GM18498 (cell line): ENCODE results near the gene GMDS.

Source experiments
- ATAC-seq: cut with Tn5 transposase; IDR thresholded peaks from one replicate; pipeline ENCODE4 v1.9.1; 2021; ENCODE audit warnings: mild to moderate bottlenecking, moderate library complexity; ENCODE audit not compliant: unreplicated experiment

Gene GMDS

DNA sequence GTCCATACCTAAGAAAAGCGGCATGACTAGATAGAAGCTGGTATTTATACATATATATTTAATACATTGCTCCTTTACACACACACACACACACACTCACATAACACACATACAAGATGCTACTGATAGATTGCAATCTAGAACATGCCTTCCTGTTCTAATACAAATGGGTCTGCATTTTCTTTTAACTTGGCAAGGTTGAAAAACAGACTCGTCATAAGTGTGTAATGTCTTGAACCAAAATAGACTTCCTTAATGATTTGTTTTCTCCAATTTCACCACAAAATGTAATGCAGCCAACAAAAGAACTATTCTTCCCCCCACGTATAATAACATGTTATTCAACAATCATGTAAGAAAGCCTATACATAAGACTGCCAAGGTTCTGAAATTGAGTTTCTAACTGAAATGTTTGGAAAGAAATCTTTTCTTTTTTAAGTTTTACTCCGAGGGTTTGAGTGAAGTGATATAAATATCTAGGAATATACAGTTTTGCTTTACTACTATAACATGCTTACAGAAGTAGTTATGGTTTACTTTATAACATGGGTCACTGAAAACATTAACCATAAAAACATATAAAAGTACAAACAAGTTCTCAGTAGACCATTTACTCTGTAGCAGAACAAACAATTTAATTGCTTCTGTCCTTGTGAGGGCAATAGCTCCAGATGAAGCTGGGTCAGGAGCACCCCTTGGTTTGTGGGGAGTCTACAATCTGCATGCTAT lies 428.2 kb downstream of the GMDS start:
- ATAC-seq = no peak

DNA sequence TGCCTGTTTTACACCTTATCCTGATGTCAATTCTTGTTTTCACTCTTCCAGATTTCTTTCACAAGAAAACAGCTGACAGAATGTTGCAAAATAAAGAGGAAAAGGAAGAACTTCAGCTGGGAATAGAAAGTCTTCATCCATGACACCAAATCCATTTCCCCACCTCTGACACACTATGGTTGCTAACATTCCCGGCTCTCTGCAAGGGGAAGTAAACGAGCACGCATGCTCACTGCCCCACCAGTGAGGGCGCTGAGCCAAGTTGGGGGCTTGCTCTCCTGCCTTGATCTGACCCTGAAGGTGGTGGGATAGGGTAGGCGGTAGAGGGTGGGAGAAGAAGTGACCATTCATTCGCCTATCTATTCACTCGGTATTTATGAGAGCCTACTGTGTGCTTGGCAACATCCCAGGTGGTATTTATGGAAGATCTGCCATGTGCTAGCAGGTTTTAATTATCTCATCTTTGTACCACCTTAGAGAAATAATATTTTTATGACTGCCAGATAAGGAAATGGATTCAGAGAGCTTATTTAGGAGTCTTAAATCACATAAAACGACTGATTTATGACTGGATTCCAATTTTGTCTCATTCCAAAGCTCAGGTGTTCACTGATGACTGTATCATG lies 429.5 kb downstream of the GMDS start:
- ATAC-seq = no peak

DNA sequence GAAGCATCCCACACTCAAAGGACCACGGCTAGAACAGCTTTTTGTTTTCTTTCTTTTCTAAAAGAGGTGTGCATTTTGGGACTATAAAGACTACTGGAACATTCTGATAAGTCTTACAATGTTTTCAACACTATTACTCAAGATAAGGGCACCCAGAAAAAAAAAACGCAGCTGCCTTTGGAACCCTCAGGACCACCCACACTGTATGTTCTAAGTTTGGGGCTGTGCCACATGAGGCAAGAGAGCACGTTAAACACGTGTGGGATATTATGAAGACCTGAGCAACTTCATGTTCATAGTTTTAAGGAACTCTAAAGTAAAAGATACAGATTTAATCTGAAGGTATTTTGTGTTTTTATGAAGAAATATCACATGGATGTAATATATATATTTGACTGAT lies 431.1 kb downstream of the GMDS start:
- ATAC-seq = no peak

DNA sequence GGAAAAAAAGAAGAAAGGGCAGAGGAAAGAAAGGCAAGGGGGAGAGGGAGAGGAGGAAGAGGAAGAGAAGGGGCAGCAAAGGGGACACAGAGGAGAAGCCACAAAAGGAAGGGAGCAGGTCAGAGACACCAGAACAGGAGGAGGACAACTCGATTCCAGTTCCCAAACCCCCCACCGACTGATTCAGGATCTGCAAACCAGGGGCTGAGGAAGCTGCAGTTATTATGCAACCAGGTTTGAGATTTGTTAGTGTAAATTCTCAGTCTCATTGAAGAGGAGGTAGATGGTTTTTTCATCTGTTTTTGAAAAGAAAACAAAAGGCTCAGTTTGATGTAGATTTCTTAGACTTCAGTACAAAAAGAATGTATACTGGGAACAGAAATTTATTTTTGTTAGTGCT lies 432.9 kb downstream of the GMDS start:
- ATAC-seq = no peak

DNA sequence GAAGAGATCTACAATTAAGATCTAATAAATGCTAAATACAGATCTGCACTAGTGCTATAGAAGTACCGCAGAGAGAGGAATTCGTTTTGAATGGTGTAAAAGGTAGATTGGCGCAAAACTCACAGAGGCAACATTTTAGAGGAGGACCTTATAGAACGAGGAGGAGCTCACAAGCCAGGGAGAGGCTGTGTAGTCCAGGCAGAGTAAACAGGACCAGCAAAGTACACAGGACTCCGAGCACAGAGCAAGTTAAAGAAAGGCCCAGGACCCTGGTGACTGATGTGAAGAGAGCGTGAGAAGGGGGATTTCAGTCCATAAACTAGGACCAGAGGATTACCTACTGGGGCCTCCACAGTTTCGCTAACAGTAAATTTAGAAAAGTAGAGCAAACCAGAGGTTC lies 433.4 kb downstream of the GMDS start:
- ATAC-seq = no peak

DNA sequence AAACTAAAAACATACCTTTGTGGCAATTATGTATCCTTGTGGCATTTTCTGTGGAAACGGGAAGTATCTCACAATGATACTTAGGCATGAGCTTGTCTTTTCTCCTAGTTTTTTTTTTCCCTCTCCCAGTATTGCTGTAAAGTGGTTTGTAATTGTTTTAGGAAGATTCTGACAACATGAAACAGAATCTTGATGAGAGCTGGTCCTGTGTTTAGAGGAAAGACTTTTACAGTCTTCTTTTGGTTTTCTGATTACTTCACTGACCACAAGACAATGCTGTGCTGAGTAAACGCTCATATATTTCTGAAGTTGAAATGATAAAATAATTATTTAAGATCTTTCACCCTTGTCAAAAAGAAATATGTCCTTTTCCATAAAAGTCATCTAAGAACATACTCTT lies 434.5 kb downstream of the GMDS start:
- no peak for ATAC-seq

DNA sequence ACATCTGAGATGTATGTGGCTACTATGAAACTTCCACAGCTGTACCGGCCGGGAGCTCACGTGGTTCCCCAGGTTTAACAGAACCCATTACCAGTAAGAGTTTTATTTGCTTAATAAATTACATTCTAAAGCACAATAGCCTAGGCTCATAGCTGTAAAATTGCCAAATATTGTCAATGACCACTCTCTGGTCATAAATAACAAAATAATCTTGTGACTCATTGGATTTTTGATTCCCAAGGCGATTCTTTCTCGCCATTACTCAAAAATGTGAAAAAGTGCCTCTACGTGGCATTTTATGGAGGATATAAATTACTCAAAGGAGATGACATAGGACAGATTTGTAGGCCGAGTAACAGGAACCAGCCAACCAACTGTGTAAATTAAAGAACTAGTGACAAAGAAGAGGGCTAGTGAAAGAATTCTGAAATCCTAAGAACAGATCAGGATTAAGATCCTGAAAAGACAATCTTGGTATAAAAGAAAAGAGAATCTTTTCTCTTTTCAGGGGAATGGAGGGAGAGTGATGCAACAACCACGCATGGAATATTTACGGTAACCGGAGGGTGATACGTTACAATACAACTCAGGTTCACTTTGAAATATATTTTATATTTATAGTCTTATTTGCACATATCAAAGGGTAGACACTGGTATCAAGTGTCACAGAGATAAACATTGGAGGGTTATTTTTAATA lies 436.0 kb downstream of the GMDS start:
- no peak for ATAC-seq

DNA sequence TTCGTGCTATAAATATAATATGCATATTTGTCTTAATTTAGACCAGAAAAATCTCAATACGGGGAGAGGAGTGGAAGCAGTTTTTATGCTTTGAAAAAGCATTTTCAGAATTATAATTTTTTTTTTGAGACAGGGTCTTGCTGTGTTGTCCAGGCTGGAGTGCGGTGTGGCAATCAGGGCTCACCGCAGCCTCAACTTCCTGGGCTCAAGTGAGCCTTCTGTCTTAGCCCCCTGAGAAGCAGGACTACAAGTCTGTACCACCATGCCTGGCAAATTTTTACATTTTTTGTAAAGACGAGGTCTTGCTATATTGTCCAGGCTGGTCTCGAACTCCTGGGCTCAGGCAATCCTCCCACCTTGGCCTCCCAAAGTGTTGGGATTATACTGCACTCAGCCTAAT lies 438.5 kb downstream of the GMDS start:
- ATAC-seq = no peak

DNA sequence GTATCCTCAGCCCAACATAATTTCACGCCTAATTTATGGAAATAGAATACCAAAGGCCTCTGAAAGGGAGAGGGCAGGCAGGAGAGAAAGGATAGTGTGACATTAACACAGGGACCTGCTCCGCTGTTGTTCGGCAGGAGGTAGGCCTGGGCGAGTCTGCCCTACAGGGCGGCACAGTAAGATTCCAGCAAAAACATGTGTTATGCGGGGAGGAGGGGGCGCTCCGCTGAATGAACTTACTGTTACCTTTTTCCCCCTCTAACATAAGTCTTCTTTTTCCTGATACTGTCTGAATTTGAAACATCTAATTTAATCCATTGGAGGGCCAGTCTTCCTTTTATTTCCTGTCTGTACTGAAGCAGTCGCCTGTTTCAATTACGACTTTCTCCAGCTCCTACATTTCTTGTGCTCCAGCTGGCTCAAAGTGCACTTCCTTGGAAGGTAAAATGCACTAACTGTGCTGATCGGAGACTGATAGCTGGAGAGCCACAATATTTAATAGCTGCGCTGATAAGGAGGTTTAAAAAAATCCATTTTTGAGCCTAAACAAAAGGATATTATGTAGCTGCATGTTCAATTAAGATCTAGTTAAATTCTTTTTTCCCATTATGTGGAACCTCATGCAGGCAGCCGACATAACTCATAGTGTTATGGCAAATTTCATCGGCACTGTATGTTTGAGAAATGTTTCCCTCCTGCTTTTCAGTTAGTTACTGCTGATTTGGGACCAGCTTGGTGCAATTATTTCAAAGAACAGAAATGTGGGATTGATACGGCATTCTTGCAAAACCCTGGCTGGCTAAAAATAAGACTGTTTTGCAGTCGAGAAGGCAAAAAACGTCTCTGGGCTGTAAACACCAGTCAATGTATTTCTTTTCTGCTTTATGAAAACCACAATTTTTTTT lies 442.7 kb downstream of the GMDS start:
- ATAC-seq = no peak

DNA sequence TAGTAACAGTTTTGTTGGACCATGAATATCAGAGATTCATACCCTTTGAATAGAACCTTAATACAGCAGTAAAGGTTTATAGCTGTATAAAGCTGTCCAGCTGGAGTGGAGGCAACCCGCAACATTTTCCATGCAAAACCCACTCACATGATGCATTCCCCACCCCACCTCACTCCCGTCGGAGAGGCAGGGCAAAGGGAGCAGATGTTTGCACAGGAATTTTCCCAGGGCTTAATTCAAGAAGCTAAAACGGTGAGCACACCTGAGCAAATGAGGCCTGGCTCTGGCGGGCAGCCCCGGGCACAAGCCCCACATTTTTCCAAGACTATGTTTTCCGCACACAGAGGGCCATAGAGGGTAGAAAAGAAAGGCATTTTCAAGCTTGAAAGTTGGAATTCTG lies 444.0 kb downstream of the GMDS start:
- ATAC-seq = no peak

DNA sequence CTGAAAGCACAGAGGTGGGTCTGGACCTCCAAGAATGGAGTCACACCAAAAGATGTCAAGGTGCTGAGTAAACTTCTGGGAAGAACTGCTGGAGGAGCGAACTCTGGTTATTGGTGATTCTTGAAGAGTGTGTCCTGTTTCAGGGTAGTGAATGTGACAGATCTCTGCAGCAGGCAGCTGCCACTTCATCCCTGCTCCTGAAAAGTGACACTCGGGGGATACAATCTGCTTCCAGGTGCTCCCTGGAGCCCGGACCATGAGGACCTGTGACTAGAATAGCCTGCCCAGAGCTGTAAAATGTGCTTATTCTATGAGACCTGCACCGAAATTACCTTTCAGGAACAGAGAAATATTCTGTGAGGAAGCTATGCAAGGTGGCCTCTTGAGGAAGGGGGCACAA lies 444.6 kb downstream of the GMDS start:
- no peak for ATAC-seq

DNA sequence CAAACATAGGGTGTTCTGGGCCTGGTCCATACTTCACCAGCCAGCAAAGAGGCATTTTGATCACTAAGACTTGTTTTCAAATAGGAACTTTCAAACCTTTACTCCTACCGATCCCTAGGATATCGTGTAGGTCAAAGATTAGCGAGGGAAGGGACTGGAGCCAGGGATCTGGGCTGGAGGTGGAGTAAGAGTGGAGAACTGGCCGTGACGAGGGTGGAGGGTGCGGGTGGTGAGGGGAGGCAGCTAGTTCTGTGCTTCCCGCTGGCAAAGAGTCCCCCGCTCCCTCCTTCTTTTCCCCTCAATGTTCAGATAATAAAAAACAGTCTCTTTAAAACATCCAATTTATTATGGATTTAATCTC lies 446.5 kb downstream of the GMDS start:
- no peak for ATAC-seq

DNA sequence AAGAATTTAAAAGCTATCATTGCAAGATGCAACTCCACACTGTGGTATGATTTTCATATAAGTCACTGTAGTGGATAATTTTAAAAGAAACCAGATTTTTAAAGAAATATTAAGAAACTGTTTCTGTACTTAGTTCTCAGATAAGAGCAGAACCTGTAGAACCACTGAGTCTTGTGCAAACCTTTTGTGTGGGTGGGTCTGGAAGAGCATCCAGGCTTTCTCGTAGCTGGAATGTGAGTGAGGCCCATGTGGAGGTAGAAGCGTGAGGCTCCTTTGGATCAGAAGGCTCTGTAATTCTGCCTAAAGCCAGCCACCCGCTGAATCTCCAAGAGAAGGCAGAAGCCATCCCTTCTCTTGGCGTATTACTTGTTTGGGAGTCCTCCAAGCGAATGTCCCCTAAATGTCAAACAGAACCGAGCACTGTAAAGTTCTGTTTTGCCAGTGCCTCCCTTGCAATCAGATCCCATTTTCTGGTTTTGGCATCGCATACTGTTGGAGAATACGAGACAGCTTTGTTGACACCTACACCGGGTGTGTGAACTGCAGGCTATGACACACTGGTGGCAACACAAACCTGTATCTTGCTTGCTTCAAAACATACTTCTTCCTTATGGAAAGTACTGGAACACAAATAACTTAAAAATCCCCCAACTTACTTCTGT lies 447.0 kb downstream of the GMDS start:
- ATAC-seq = no peak

DNA sequence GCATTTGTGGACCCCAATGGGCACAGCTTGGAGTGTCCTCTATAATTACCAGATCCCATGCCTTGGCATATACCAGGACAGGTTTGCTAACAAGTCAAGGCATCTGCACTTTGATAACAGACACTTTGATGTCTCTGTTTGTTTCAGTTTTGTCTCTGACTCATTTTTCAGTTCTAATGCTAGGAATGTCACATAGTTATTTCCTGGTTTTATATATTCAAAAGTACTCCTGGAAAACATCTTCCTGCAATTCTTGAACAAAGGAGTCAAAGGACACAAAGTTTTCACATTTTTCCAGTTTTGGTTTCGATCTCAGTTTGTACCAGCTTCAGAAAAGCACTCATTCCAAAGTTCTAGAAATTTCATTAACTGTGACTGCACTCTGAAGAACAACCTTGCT lies 447.6 kb downstream of the GMDS start:
- peak; percentile 28 for ATAC-seq

DNA sequence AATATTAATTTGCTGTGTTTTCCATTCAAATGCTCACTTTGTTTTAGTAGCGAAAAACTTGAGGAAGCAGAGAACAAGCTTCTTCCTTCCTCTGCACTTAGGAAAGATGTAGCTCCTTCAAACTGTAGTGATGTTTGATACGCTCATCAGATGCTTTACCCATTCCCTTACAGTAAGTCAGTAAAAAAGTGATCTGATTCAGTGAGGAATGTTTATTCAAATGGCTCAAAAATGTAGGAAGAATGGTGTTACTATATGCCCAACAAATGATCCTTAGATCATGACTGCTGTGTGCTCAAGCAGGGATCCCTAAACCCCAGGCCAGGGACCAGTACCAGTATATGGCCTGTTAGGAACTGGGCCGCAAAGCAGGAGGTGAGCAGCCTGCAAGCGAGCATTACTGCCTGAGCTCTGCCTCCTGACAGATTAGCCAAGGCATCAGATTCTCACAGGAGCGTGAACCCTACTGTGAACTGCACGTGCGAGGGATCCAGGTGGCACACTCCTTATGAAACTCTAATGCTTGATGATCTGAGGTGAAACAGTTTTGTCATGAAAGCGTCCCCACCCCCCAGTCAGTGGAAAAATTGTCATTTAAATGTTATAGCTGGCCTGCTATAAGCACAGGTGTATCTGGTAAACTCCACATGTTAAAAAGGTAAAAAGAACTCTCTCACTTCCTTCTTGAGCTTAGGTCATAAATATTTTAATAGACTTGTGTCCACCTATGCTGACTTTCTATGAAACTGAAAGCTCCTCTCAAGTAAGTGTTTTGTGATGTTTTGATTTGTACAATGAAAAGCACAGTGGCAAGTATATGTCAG lies 448.5 kb downstream of the GMDS start:
- ATAC-seq = peak; percentile 83

DNA sequence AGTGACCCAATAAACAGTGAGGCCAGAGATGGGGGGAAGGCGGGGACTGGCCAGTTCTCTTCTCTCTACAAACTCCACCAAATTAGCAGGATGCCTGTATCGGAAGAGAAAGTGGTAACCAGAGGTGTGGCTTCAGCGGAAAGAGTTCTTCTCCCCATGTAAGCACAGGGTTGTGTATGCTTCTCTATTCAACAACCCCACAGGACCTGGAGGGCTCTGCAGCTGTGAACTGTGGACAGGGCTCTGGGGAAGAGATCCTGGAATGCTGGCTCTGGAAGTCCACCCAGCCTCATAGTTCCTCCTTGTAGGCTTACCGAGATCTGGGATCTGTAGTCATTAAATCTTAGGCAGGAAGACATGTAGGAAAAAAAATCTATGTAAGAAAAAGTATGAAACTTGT lies 449.5 kb downstream of the GMDS start:
- ATAC-seq = no peak

DNA sequence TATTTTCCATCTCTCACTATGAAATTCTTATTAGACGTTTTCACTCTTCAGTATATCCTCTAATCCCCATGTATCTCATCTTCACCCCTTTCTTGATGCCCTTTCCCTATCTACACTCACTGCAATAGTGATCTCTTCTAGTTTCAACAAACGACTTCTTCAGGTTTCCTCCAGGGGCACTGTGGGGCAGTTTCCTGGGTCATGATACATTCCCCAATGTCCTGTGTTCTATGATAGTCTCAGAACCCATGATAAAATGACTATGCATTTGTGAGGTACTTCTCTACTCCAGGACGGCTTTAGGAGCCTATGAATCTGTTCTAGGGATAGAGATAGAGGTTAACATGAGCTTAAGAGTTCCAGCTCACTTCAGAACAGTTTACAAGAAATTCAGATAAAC lies 452.4 kb downstream of the GMDS start:
- no peak for ATAC-seq

DNA sequence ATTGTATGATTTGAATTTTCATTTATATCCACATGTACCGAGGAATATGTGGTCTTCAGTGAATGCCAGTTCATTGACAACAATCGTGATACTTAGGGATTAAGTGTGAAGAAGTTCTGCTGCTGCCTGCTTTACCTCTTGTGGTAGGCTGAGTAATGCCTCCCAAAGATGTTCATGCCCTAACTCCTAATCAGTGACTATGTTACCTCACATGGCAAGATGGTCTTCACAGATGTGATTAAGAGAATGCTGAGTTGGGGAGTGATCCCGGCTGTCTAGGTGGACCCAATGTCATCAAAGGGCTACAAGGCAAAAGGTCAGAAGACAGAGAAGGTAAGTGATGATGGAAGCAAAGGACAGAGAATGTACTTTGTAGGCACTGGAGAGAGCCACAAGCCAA lies 454.7 kb downstream of the GMDS start:
- no peak for ATAC-seq

DNA sequence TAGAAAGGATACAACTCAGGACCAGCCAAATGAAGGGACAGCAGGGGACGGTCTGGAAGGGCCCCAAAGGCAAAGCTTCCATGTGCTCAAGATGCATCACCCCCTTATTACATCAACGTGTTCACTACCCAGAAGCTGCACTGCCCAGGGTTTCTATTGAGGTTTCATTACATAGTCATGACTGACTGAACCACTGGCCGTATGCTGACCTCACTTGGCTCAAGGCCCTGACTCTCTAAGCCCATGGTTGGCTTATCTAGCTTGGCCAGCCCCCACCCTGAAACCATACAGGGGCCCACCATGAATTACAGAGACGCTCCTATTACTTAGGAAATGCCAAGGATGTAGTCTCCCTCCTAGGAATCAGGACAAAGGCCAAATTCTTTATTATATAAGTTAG lies 456.3 kb downstream of the GMDS start:
- ATAC-seq = no peak

DNA sequence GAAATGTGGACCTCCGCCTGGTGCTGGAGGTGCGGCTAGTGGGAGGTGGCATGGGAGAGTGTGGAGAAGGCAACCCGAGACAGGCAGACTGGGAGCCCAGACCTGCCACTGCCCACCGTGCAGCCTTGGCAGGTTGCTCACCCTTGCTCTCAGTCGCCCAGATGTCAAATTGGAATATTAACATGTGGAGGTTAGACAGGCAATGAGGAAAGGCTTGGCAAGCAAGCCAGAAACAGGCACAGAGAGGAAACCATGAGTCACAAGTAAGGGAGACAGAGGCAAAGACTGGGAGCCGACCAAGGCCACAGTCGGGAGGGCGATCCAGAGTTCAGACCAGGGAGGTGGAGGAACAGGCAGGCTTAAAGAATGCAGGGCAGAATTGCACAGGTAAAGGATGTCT lies 457.5 kb downstream of the GMDS start:
- ATAC-seq = no peak
